Spinal cord (tissue), 10 donors: ENCODE measurements around the gene MAK. TPM values are rescaled to one million over a fixed set of nuclear protein-coding genes. Genes with fewer than 3 reads are reported as not detected.

ENCODE experiments used
- DNase-seq, 6 donors: peaks; one replicate each; pipeline versions ENCODE4 v3.0.0 to v3.0.0-alpha.2; 2013 to 2015; ENCODE audit warnings: low spot score in 6 of 6, low read depth in 4 of 6
- H3K27ac ChIP-seq: one replicate; pipeline ENCODE4 v1.5.1; 2013; ENCODE audit warnings: low read depth, low read length, control low read depth
- H3K27me3 ChIP-seq: one replicate; pipeline ENCODE4 v1.6.1; 2013; ENCODE audit warnings: low read length; ENCODE audit not compliant: control insufficient read depth, insufficient read depth
- H3K36me3 ChIP-seq: one replicate; pipeline ENCODE4 v1.6.1; 2013; ENCODE audit warnings: low read length; ENCODE audit not compliant: control insufficient read depth, insufficient read depth
- H3K4me1 ChIP-seq: one replicate; pipeline ENCODE4 v1.6.1; 2013; ENCODE audit warnings: low read length; ENCODE audit not compliant: control insufficient read depth, insufficient read depth
- H3K4me3 ChIP-seq: one replicate; pipeline ENCODE4 v1.5.1; 2013; ENCODE audit warnings: low read depth, low read length, control low read depth
- H3K9me3 ChIP-seq: one replicate; pipeline ENCODE4 v1.6.1; 2013; ENCODE audit warnings: low read length; ENCODE audit not compliant: control insufficient read depth, insufficient read depth
- WGBS: methylation state at CpG from one replicate; pipeline ENCODE4 v1.1.5; 2013; ENCODE audit warnings: missing lambda C conversion rate; ENCODE audit not compliant: insufficient coverage; 5-methylcytosine and 5-hydroxymethylcytosine counted together
- polyA plus RNA-seq, 2 donors: library from polyadenylated mRNA; unstranded; fragments of 120-200 nt; gene quantifications; one replicate each; pipeline ENCODE4 v1.2.1, GENCODE V29; 2013; ENCODE audit not compliant: insufficient read length in 2 of 2
- total RNA-seq, 2 donors: library from RNA; depleted of rRNA in 1 of 2; stranded (reverse); fragments of 120-200 nt in 1 of 2; fragments of >200 nt in 1 of 2; gene quantifications; one replicate each; pipeline versions ENCODE4 v1.2.3 to v1.2.4, GENCODE V29; 2013 to 2014
- donor health status: healthy.

The MAK gene
- total and polyA plus RNA-seq, 4 donors: 0.79 to 2.6 (median 2.2) TPM

GRCh38 chr6:10794239-10794638 lies 44.1 kb downstream of the MAK start:
- Histone ChIP-seq H3K9me3 (no peaks in the 10 kb centered on the region), H3K4me3 (no peak overlapping the region), H3K27me3 (no peaks in the 10 kb centered on the region), H3K36me3 (no peaks in the 10 kb centered on the region), H3K4me1 (no peaks in the 10 kb centered on the region), H3K27ac (no peak overlapping the region)
- no peak for DNase-seq
- WGBS: 60% methylated on average over 1 of the region's 3 CpGs

GRCh38 chr6:10793695-10794094 lies 44.6 kb downstream of the MAK start:
- no peaks in the 10 kb centered on the region for H3K9me3 ChIP-seq

GRCh38 chr6:10793035-10793434 lies 45.3 kb downstream of the MAK start:
- Histone ChIP-seq H3K27me3 (no peaks in the 10 kb centered on the region), H3K4me1 (no peaks in the 10 kb centered on the region), H3K9me3 (no peaks in the 10 kb centered on the region), H3K27ac (no peak overlapping the region), H3K36me3 (no peaks in the 10 kb centered on the region), H3K4me3 (no peak overlapping the region)
- no peak for DNase-seq
- WGBS: 80% methylated on average over 1 of the region's 3 CpGs

More at GRCh38 chr6:10793695-10794094, 44.6 kb downstream of the MAK start:
- H3K36me3 ChIP-seq: no peaks in the 10 kb centered on the region
- H3K27me3 ChIP-seq: no peaks in the 10 kb centered on the region
- H3K4me1 ChIP-seq: no peaks in the 10 kb centered on the region
- DNase-seq: no peak
- no CpG with 5 or more reads among the region's 6 CpGs for WGBS
- H3K4me3 ChIP-seq: no peak overlapping the region
- no peak overlapping the region for H3K27ac ChIP-seq

GRCh38 chr6:10792101-10792500 lies 46.2 kb downstream of the MAK start:
- DNase-seq: no peak
- 93% methylated on average over 3 of the region's 5 CpGs for WGBS
- Histone ChIP-seq H3K27ac (no peak overlapping the region), H3K36me3 (no peaks in the 10 kb centered on the region), H3K4me3 (no peak overlapping the region), H3K4me1 (no peaks in the 10 kb centered on the region), H3K9me3 (no peaks in the 10 kb centered on the region), H3K27me3 (no peaks in the 10 kb centered on the region)

GRCh38 chr6:10791673-10792072 lies 46.7 kb downstream of the MAK start:
- Histone ChIP-seq H3K4me1 (no peaks in the 10 kb centered on the region), H3K27me3 (no peaks in the 10 kb centered on the region), H3K36me3 (no peaks in the 10 kb centered on the region), H3K27ac (no peak overlapping the region), H3K4me3 (no peak overlapping the region), H3K9me3 (no peaks in the 10 kb centered on the region)
- no CpG with 5 or more reads among the region's 5 CpGs for WGBS
- DNase-seq: no peak

GRCh38 chr6:10779076-10779475 lies 59.3 kb downstream of the MAK start:
- DNase-seq: no peak
- Histone ChIP-seq H3K36me3 (no peaks in the 10 kb centered on the region), H3K27me3 (no peaks in the 10 kb centered on the region), H3K27ac (no peak overlapping the region), H3K4me3 (no peak overlapping the region), H3K4me1 (no peaks in the 10 kb centered on the region), H3K9me3 (no peaks in the 10 kb centered on the region)
- 93% methylated on average over 2 of the region's 8 CpGs for WGBS

GRCh38 chr6:10778230-10778629 lies 60.1 kb downstream of the MAK start:
- no peaks in the 10 kb centered on the region for H3K27me3 ChIP-seq
- no peak for DNase-seq
- no peaks in the 10 kb centered on the region for H3K4me1 ChIP-seq
- 100% methylated on average over 3 of the region's 3 CpGs for WGBS
- no peak overlapping the region for H3K4me3 ChIP-seq
- H3K9me3 ChIP-seq: no peaks in the 10 kb centered on the region
- H3K36me3 ChIP-seq: no peaks in the 10 kb centered on the region
- no peak overlapping the region for H3K27ac ChIP-seq

GRCh38 chr6:10771371-10771894 lies 66.9 kb downstream of the MAK start:
- H3K36me3 ChIP-seq: peaks cover 8% of the 10 kb centered on the region
- 78% methylated on average over 12 of the region's 12 CpGs for WGBS
- no peaks in the 10 kb centered on the region for H3K4me1 ChIP-seq
- no peak for DNase-seq
- H3K4me3 ChIP-seq: no peak overlapping the region
- no peak overlapping the region for H3K27ac ChIP-seq
- H3K9me3 ChIP-seq: no peaks in the 10 kb centered on the region
- H3K27me3 ChIP-seq: no peaks in the 10 kb centered on the region

GRCh38 chr6:10769419-10769818 lies 68.9 kb downstream of the MAK start:
- no peaks in the 10 kb centered on the region for H3K27me3 ChIP-seq
- WGBS: 100% methylated on average over 2 of the region's 3 CpGs
- no peak for DNase-seq

GRCh38 chr6:10763006-10763405 lies 75.3 kb downstream of the MAK start:
- no CpG with 5 or more reads among the region's 2 CpGs for WGBS

More at GRCh38 chr6:10769419-10769818, 68.9 kb downstream of the MAK start:
- Histone ChIP-seq H3K9me3 (no peaks in the 10 kb centered on the region), H3K27ac (no peak overlapping the region), H3K36me3 (peaks cover 8% of the 10 kb centered on the region), H3K4me1 (no peaks in the 10 kb centered on the region), H3K4me3 (no peak overlapping the region)

More at GRCh38 chr6:10763006-10763405, 75.3 kb downstream of the MAK start:
- Histone ChIP-seq H3K9me3 (no peaks in the 10 kb centered on the region), H3K36me3 (peaks cover 5% of the 10 kb centered on the region), H3K27me3 (no peaks in the 10 kb centered on the region), H3K27ac (no peak overlapping the region), H3K4me3 (no peak overlapping the region), H3K4me1 (no peaks in the 10 kb centered on the region)
- DNase-seq: no peak
